Keratinocyte (primary cell): ENCODE results near the gene CDC14A. TPM values are rescaled to one million over a fixed set of nuclear protein-coding genes. Genes with fewer than 3 reads are reported as not detected.
"Not testable (repeated sequence)": the region's sequence is repeated elsewhere in the genome, so short reads cannot be mapped to it uniquely, and the experiment has no call there.

Experiments used
- DNase-seq: peaks from one replicate; pipeline ENCODE4 v3.0.0-alpha.2; 2011; ENCODE audit warnings: low read depth, missing footprints, low spot score
- FAIRE-seq: peaks from 2 replicates; lab custom pipeline; 2011; peaks lifted over from hg19 to GRCh38; lab: Jason Lieb, UNC
- H2AFZ ChIP-seq: 2 replicates; pipeline ENCODE4 v1.6.0; 2012; ENCODE audit warnings: low read length, control low read depth, inconsistent platforms; ENCODE audit not compliant: control insufficient read depth
- H3K27ac ChIP-seq: 2 replicates; pipeline ENCODE4 v1.5.1; 2011; ENCODE audit warnings: low read length; ENCODE audit not compliant: control insufficient read depth, insufficient read depth
- H3K27me3 ChIP-seq: 3 replicates; pipeline ENCODE4 v1.6.0; 2011; ENCODE audit warnings: low read length; ENCODE audit not compliant: control insufficient read depth, insufficient read depth; ENCODE audit errors: extremely low read depth
- H3K36me3 ChIP-seq, 2 experiments: 2 replicates in 1 of 2; 3 replicates in 1 of 2; pipeline ENCODE4 v1.5.1; 2011; ENCODE audit warnings: low read length in 2 of 2, mild to moderate bottlenecking in 1 of 2; ENCODE audit not compliant: control insufficient read depth in 2 of 2, insufficient read depth in 2 of 2; ENCODE audit errors: extremely low read depth in 1 of 2
- H3K4me1 ChIP-seq: 3 replicates; pipeline ENCODE4 v1.5.1; 2011; ENCODE audit warnings: low read length; ENCODE audit not compliant: control insufficient read depth, insufficient read depth; ENCODE audit errors: extremely low read depth
- H3K4me2 ChIP-seq: 3 replicates; pipeline ENCODE4 v1.6.0; 2011; ENCODE audit warnings: low read depth, low read length; ENCODE audit not compliant: control insufficient read depth, insufficient read depth; ENCODE audit errors: extremely low read depth
- H3K4me3 ChIP-seq, 3 experiments: fragments of 200-600 bp in 1 of 3; sonication (generic) in 1 of 3; 2 replicates in 2 of 3; 3 replicates in 1 of 3; pipeline ENCODE4 v1.5.1; 2011 to 2016; ENCODE audit warnings: low read length in 3 of 3, mild to moderate bottlenecking in 3 of 3, control low read depth in 2 of 3, inconsistent platforms in 1 of 3, low read depth in 1 of 3, mixed read lengths in 1 of 3, mixed run types in 1 of 3, moderate library complexity in 1 of 3; ENCODE audit not compliant: control insufficient read depth in 2 of 3, insufficient read depth in 2 of 3; ENCODE audit errors: extremely low read depth in 1 of 3
- H3K79me2 ChIP-seq: 2 replicates; pipeline ENCODE4 v1.6.0; 2012; ENCODE audit warnings: low read length; ENCODE audit not compliant: control insufficient read depth, insufficient read depth
- H3K9ac ChIP-seq: 3 replicates; pipeline ENCODE4 v1.6.0; 2011; ENCODE audit warnings: low read length; ENCODE audit not compliant: control insufficient read depth, insufficient read depth; ENCODE audit errors: extremely low read depth
- H3K9me1 ChIP-seq: 3 replicates; pipeline ENCODE4 v1.6.0; 2011; ENCODE audit warnings: low read length; ENCODE audit not compliant: control insufficient read depth, insufficient read depth; ENCODE audit errors: extremely low read depth
- H3K9me3 ChIP-seq: 2 replicates; pipeline ENCODE4 v1.5.1; 2012; ENCODE audit warnings: low read depth, low read length; ENCODE audit not compliant: control insufficient read depth
- H4K20me1 ChIP-seq: 3 replicates; pipeline ENCODE4 v1.6.0; 2011; ENCODE audit warnings: low read length; ENCODE audit not compliant: control insufficient read depth, insufficient read depth; ENCODE audit errors: extremely low read depth
- EZH2 ChIP-seq: IDR thresholded peaks from one replicate; pipeline ENCODE4 v1.6.1; 2012; ENCODE audit warnings: inconsistent platforms, mild to moderate bottlenecking, low read length, moderate library complexity
- dilution Hi-C: fragments of 300-500 bp; cut with MboI; formaldehyde crosslinking; loops from one replicate; pipeline ENCODE4 v1.7.0; 2020; ENCODE audit warnings: low sequenced_read_pairs; ENCODE audit not compliant: extremely low pct_ligation_motif_present
- polyA plus RNA-seq, 5 experiments: library from polyadenylated mRNA; depleted of rRNA in 3 of 5; stranded (reverse) in 3 of 5; stranded (forward) in 1 of 5; unstranded in 1 of 5; fragments of >200 nt; gene quantifications; 1 replicate in 1 of 5; 2 replicates in 3 of 5; 3 replicates in 1 of 5; pipeline versions ENCODE4 v1.2.1 to v1.2.3, GENCODE V29; 2011 to 2012; ENCODE audit warnings: missing spikeins in 2 of 5, low read depth in 1 of 5, low replicate concordance in 1 of 5
- TF ChIP-seq, protein P1 (sequence below), 3 experiments: IDR thresholded peaks in 1 of 3; conservative IDR thresholded peaks in 1 of 3; optimal IDR thresholded peaks in 1 of 3; 2 replicates in 2 of 3; 3 replicates in 1 of 3; pipeline versions ENCODE3 to v1.5.1; 2011; ENCODE audit warnings: low read length in 3 of 3, mild to moderate bottlenecking in 3 of 3, moderate library complexity in 2 of 3, control low read depth in 1 of 3, inconsistent platforms in 1 of 3; ENCODE audit not compliant: insufficient read depth in 2 of 3; ENCODE audit errors: extremely low read depth in 1 of 3

CDC14A gene
- polyA plus RNA-seq, 1 donor (not counting 4 experiments of a cell fraction or from before 2014, with no cell fraction given): 2.2 TPM

DNA sequence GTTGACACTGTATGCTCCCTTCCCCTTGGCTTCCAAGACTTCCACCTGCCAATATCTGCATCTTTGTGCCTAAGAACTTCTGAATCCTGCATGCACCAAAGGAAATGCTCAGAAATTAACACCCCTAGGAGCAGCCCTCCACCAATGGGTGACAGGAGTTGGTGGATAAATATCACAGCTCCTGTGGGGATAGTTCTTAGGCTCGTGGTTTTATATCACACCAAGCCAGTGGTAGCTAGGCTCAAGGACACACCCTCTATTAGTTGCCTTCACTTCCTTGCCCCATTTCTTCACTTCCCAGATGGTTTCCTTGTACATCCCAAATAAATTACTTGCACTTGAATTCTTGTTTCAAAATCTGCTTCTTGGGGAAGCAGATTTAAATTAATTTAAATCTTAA, 16.9 kb upstream of the CDC14A start:
- no peak for FAIRE-seq
- no peaks in the 10 kb centered on the region for H3K27me3 ChIP-seq

DNA sequence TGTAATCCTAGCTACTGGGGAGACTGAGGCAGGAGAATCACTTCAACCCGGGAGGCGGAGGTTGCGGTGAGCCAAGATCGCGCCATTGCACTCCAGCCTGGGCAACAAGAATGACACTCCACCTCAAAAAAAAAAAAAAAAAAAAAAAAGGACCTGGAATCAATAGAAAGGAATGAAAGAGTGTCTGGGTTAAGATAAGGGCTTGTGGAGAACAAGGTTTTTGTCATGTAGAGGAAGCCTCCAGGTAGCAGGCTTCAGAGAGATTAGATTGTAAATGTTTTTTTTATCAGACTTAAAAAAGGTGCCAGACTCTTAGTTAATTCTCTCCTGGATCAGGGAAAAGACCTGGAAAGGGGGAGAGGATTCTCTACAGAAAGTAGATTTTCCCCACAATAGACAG, 14.4 kb upstream of the CDC14A start:
- H3K4me3 ChIP-seq, H3K9me3 ChIP-seq, H3K36me3 ChIP-seq, dilution Hi-C loops, H3K4me2 ChIP-seq, H3K79me2 ChIP-seq, H3K27ac ChIP-seq, H3K9me1 ChIP-seq, H4K20me1 ChIP-seq, DNase-seq, H3K4me1 ChIP-seq, H3K9ac ChIP-seq, FAIRE-seq, H3K27me3 ChIP-seq, H2AFZ ChIP-seq: not testable (repeated sequence)

More for the DNA sequence above, 16.9 kb upstream of the CDC14A start:
- Histone ChIP-seq H3K9ac (no peak overlapping the region), H3K9me1 (no peaks in the 10 kb centered on the region), H3K4me1 (no peaks in the 10 kb centered on the region), H3K9me3 (no peaks in the 10 kb centered on the region), H3K79me2 (no peaks in the 10 kb centered on the region), H2AFZ (no peak overlapping the region), H4K20me1 (no peaks in the 10 kb centered on the region), H3K4me3 (no peak overlapping the region), H3K4me2 (no peak overlapping the region), H3K36me3 (no peaks in the 10 kb centered on the region), H3K27ac (no peak overlapping the region)
- no peak for DNase-seq
- dilution Hi-C loops: no loop called here
- TF ChIP-seq EZH2: no peak
- TF ChIP-seq, protein P1, sequence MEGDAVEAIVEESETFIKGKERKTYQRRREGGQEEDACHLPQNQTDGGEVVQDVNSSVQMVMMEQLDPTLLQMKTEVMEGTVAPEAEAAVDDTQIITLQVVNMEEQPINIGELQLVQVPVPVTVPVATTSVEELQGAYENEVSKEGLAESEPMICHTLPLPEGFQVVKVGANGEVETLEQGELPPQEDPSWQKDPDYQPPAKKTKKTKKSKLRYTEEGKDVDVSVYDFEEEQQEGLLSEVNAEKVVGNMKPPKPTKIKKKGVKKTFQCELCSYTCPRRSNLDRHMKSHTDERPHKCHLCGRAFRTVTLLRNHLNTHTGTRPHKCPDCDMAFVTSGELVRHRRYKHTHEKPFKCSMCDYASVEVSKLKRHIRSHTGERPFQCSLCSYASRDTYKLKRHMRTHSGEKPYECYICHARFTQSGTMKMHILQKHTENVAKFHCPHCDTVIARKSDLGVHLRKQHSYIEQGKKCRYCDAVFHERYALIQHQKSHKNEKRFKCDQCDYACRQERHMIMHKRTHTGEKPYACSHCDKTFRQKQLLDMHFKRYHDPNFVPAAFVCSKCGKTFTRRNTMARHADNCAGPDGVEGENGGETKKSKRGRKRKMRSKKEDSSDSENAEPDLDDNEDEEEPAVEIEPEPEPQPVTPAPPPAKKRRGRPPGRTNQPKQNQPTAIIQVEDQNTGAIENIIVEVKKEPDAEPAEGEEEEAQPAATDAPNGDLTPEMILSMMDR (optimal IDR thresholded peaks at IDR 0.05 in 1 of 3, IDR thresholded peaks at IDR 0.05 in 1 of 3, conservative IDR thresholded peaks at IDR 0.05 in 1 of 3; ENCODE audit: extremely low read depth in 1 of 3, insufficient read depth in 2 of 3, low read length in 3 of 3): no peak

DNA sequence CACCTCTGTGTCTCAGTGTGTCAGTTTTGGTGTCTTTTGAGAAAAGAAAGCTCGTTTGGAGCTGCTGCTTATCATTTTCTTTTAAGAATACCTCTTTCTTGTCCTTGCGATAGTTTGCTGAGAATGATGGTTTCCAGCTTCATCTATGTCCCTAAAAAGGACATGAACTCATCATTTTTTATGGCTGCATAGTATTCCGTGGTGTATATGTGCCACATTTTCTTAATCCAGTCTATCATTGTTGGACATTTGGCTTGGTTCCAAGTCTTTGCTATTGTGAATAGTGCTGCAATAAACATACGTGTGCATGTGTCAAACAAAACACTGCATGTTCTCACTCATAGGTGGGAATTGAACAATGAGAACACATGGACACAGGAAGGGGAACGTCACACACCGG, 12.6 kb upstream of the CDC14A start:
- H3K79me2 ChIP-seq, H3K4me2 ChIP-seq, H3K27ac ChIP-seq, H3K4me3 ChIP-seq, FAIRE-seq, dilution Hi-C loops, H3K9me3 ChIP-seq, H2AFZ ChIP-seq, H3K27me3 ChIP-seq, DNase-seq, H4K20me1 ChIP-seq, H3K9ac ChIP-seq, H3K9me1 ChIP-seq, H3K4me1 ChIP-seq, H3K36me3 ChIP-seq: not testable (repeated sequence)
